MM.1S (cell line): ENCODE data around the gene HOXB5.

Experiments
- EZH2 ChIP-seq: fragments of 300-600 bp; sonication (generic); optimal IDR thresholded peaks from 2 replicates; pipeline ENCODE3; 2017; ENCODE audit warnings: low read depth, mild to moderate bottlenecking, antibody characterized with exemption, low read length, mixed read lengths
- TF ChIP-seq, protein P1 (sequence below): fragments of 300-600 bp; sonication (generic); IDR thresholded peaks from 2 replicates; pipeline ENCODE4 v1.5.1; 2016; ENCODE audit warnings: antibody characterized with exemption, low read length, mixed read lengths

DNA sequence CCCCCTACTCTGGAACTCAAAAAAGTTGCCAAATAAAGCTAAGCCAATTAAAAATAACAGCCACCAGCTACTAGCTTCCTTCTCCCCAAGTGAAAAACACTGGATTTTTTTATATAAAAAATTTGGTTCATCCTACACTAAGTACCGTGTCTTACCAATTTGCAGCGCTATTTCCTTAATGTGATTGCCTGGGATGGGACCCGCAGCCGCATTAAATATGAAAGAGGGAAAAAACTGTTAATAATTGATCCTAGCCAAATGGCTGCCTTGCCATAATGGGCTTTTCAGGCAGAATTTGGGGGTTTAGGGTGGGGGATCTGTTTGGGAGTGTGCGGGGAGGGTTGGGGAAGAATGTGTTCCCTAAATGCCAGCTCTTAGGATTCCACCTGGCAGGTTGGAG is 30.5 kb upstream of the HOXB5 start:
- TF ChIP-seq, protein P1, sequence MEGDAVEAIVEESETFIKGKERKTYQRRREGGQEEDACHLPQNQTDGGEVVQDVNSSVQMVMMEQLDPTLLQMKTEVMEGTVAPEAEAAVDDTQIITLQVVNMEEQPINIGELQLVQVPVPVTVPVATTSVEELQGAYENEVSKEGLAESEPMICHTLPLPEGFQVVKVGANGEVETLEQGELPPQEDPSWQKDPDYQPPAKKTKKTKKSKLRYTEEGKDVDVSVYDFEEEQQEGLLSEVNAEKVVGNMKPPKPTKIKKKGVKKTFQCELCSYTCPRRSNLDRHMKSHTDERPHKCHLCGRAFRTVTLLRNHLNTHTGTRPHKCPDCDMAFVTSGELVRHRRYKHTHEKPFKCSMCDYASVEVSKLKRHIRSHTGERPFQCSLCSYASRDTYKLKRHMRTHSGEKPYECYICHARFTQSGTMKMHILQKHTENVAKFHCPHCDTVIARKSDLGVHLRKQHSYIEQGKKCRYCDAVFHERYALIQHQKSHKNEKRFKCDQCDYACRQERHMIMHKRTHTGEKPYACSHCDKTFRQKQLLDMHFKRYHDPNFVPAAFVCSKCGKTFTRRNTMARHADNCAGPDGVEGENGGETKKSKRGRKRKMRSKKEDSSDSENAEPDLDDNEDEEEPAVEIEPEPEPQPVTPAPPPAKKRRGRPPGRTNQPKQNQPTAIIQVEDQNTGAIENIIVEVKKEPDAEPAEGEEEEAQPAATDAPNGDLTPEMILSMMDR = no peak
- no peak for TF ChIP-seq EZH2
